Naive thymus-derived CD8-positive, alpha-beta T cell (primary cell): ENCODE results near the gene RNF186. TPM values are rescaled to one million over a fixed set of nuclear protein-coding genes. Genes with fewer than 3 reads are reported as not detected.
"Not testable (repeated sequence)": the region's sequence is repeated elsewhere in the genome, so short reads cannot be mapped to it uniquely, and the experiment has no call there.

ENCODE experiments used
- ATAC-seq, 2 donors: fragments of 150-1000 bp; cut with Tn5 transposase in 1 of 2; sonication (Bioruptor Pico), chemical (Tn5 transposase) in 1 of 2; 1 replicate in 1 of 2; 2 replicates in 1 of 2; pipeline ENCODE4 v1.10.0; 2021; ENCODE audit warnings: mild to moderate bottlenecking in 2 of 2, moderate library complexity in 2 of 2
- POLR2A ChIA-PET: fragments of 350-600 bp; sonication (Branson Sonifier 250); formaldehyde crosslinking; loops from one replicate; lab custom pipeline; 2021; ENCODE audit warnings: antibody characterized with exemption; lab: Charles Lee
- DNase-seq, 10 donors: peaks; one replicate each; pipeline versions ENCODE4 v3.0.0 to v3.0.0-alpha.2; 2020 to 2022
- H3K27ac Mint-ChIP-seq, 10 donors: one replicate each; pipeline ENCODE4 v1.8.0; 2020 to 2022; ENCODE audit warnings: mild to moderate bottlenecking in 10 of 10, mixed read lengths in 10 of 10, moderate library complexity in 4 of 10, inconsistent platforms in 1 of 10
- H3K27me3 Mint-ChIP-seq, 5 donors: one replicate each; pipeline ENCODE4 v1.8.0; 2021 to 2022; ENCODE audit warnings: mixed read lengths in 5 of 5
- H3K36me3 Mint-ChIP-seq, 3 donors: one replicate each; pipeline ENCODE4 v1.8.0; 2020 to 2022; ENCODE audit warnings: mixed read lengths in 3 of 3, mild to moderate bottlenecking in 2 of 3, inconsistent platforms in 1 of 3
- H3K4me1 Mint-ChIP-seq, 4 donors: one replicate each; pipeline ENCODE4 v1.8.0; 2021 to 2022; ENCODE audit warnings: mixed read lengths in 4 of 4
- H3K4me3 Mint-ChIP-seq, 10 donors: one replicate each; pipeline ENCODE4 v1.8.0; 2020 to 2022; ENCODE audit warnings: mild to moderate bottlenecking in 10 of 10, mixed read lengths in 10 of 10, moderate library complexity in 6 of 10, inconsistent platforms in 1 of 10
- H3K9me3 Mint-ChIP-seq, 9 donors: one replicate each; pipeline ENCODE4 v1.8.0; 2020 to 2022; ENCODE audit warnings: mixed read lengths in 9 of 9, mild to moderate bottlenecking in 3 of 9, inconsistent platforms in 1 of 9, moderate library complexity in 1 of 9
- polyA plus RNA-seq, 3 donors: library from polyadenylated mRNA; unstranded; fragments of 300-500 nt; fragmentation: Illumina TruSeq; gene quantifications; one replicate each; pipeline ENCODE4 v1.2.3, GENCODE V29; 2021
- total RNA-seq, 8 experiments: library from RNA in 2 of 8; stranded (reverse) in 2 of 8; gene quantifications; one replicate each; pipeline ENCODE4 v1.2.3 and lab custom pipeline; 2021 to 2026

The RNF186 gene
- total and polyA plus RNA-seq, 5 experiments from 2014 or later = not detected

- H3K4me1 Mint-ChIP-seq = no peaks in the 10 kb centered on the region
- DNase-seq (no peak), ATAC-seq (no peak)
- no peak overlapping the region for H3K27ac Mint-ChIP-seq
- no peaks in the 10 kb centered on the region for H3K9me3 Mint-ChIP-seq
- no peak overlapping the region for H3K4me3 Mint-ChIP-seq
- peaks cover 0 to 5% (median 0%) of the 10 kb centered on the region in 5 donors for H3K27me3 Mint-ChIP-seq
- H3K36me3 Mint-ChIP-seq = no peaks in the 10 kb centered on the region
- POLR2A ChIA-PET = no interaction called here
Observed at GRCh38 chr1:19818324-19818723, 3.2 kb upstream of the RNF186 start.

- H3K27ac Mint-ChIP-seq = no peak overlapping the region
- H3K9me3 Mint-ChIP-seq = no peaks in the 10 kb centered on the region
- POLR2A ChIA-PET = no interaction called here
- H3K4me3 Mint-ChIP-seq = no peak overlapping the region
- no peaks in the 10 kb centered on the region for H3K4me1 Mint-ChIP-seq
- no peak for DNase-seq
- no peaks in the 10 kb centered on the region for H3K36me3 Mint-ChIP-seq
- H3K27me3 Mint-ChIP-seq = peaks cover 0 to 5% (median 0%) of the 10 kb centered on the region in 5 donors
- no peak for ATAC-seq
Observed at GRCh38 chr1:19817160-19817559, 2.1 kb upstream of the RNF186 start.

- H3K27me3 Mint-ChIP-seq, ATAC-seq, H3K4me3 Mint-ChIP-seq, H3K4me1 Mint-ChIP-seq, H3K9me3 Mint-ChIP-seq, H3K36me3 Mint-ChIP-seq, DNase-seq, POLR2A ChIA-PET: not testable (repeated sequence)
- H3K27ac Mint-ChIP-seq = peak overlapping the region in 1 of 10 donors; percentile 46
Observed at GRCh38 chr1:19816737-19817086, 1.6 kb upstream of the RNF186 start.

- no peaks in the 10 kb centered on the region for H3K9me3 Mint-ChIP-seq
- POLR2A ChIA-PET = no interaction called here
- peaks cover 0 to 1% (median 0%) of the 10 kb centered on the region in 4 donors for H3K4me1 Mint-ChIP-seq
- ATAC-seq = no peak
- no peak overlapping the region for H3K4me3 Mint-ChIP-seq
- H3K27me3 Mint-ChIP-seq = peaks cover 0 to 5% (median 0%) of the 10 kb centered on the region in 5 donors
- H3K27ac Mint-ChIP-seq = peak overlapping the region in 1 of 10 donors; percentile 46
- no peak for DNase-seq
- H3K36me3 Mint-ChIP-seq = no peaks in the 10 kb centered on the region
Observed at GRCh38 chr1:19815801-19816736, 986 bp upstream of the RNF186 start.

- DNase-seq (no peak), ATAC-seq (no peak)
- POLR2A ChIA-PET = no interaction called here
- peaks cover 0 to 5% (median 0%) of the 10 kb centered on the region in 5 donors for H3K27me3 Mint-ChIP-seq
- H3K27ac Mint-ChIP-seq = no peak overlapping the region
- no peaks in the 10 kb centered on the region for H3K36me3 Mint-ChIP-seq
- no peak overlapping the region for H3K4me3 Mint-ChIP-seq
- no peaks in the 10 kb centered on the region for H3K9me3 Mint-ChIP-seq
- peaks cover 0 to 1% (median 0%) of the 10 kb centered on the region in 4 donors for H3K4me1 Mint-ChIP-seq
Observed at GRCh38 chr1:19814244-19814661, 830 bp downstream of the RNF186 start.

- Mint-ChIP-seq H3K4me1 (peaks cover 0 to 1% (median 0%) of the 10 kb centered on the region in 4 donors), H3K36me3 (no peaks in the 10 kb centered on the region), H3K4me3 (no peak overlapping the region), H3K27me3 (peaks cover 0 to 5% (median 0%) of the 10 kb centered on the region in 5 donors), H3K9me3 (no peaks in the 10 kb centered on the region), H3K27ac (no peak overlapping the region)
- ATAC-seq (no peak), DNase-seq (no peak)
- POLR2A ChIA-PET = no interaction called here
Observed at GRCh38 chr1:19813643-19813960, 1.5 kb downstream of the RNF186 start.

GRCh38 chr1:19812875-19813642 is 2.0 kb downstream of the RNF186 start:
- Mint-ChIP-seq H3K4me1 (peaks cover 0 to 1% (median 0%) of the 10 kb centered on the region in 4 donors), H3K9me3 (no peaks in the 10 kb centered on the region), H3K4me3 (no peak overlapping the region), H3K36me3 (no peaks in the 10 kb centered on the region), H3K27ac (no peak overlapping the region), H3K27me3 (peaks cover 0 to 5% (median 0%) of the 10 kb centered on the region in 5 donors)
- POLR2A ChIA-PET = no interaction called here
- ATAC-seq = no peak
- DNase-seq = no peak

- peaks cover 0 to 1% (median 0%) of the 10 kb centered on the region in 4 donors for H3K4me1 Mint-ChIP-seq
- DNase-seq = peak in 6 of 10 donors; percentile 7 to 29 (median 20)
- peak in 1 of 2 donors; percentile 41 for ATAC-seq
- H3K27me3 Mint-ChIP-seq = peaks cover 0 to 3% (median 2%) of the 10 kb centered on the region in 5 donors
- H3K9me3 Mint-ChIP-seq = no peaks in the 10 kb centered on the region
- POLR2A ChIA-PET = no interaction called here
- no peaks in the 10 kb centered on the region for H3K36me3 Mint-ChIP-seq
- H3K27ac Mint-ChIP-seq = peak overlapping the region in 1 of 10 donors; percentile 34
- H3K4me3 Mint-ChIP-seq = no peak overlapping the region
Observed at GRCh38 chr1:19811206-19811851, 3.8 kb downstream of the RNF186 start.

GRCh38 chr1:19809044-19809750 is 5.9 kb downstream of the RNF186 start:
- Mint-ChIP-seq H3K4me1 (peaks cover 0 to 1% (median 0%) of the 10 kb centered on the region in 4 donors), H3K36me3 (no peaks in the 10 kb centered on the region), H3K9me3 (no peaks in the 10 kb centered on the region), H3K27me3 (peaks cover 0 to 4% (median 3%) of the 10 kb centered on the region in 5 donors), H3K4me3 (no peak overlapping the region), H3K27ac (no peak overlapping the region)
- ATAC-seq (no peak), DNase-seq (no peak)
- POLR2A ChIA-PET = no interaction called here

- ATAC-seq (no peak), DNase-seq (no peak)
- no peaks in the 10 kb centered on the region for H3K36me3 Mint-ChIP-seq
- no peak overlapping the region for H3K4me3 Mint-ChIP-seq
- peaks cover 0 to 1% (median 0%) of the 10 kb centered on the region in 4 donors for H3K4me1 Mint-ChIP-seq
- POLR2A ChIA-PET = no interaction called here
- H3K27me3 Mint-ChIP-seq = peaks cover 0 to 4% (median 3%) of the 10 kb centered on the region in 5 donors
- H3K27ac Mint-ChIP-seq = no peak overlapping the region
- no peaks in the 10 kb centered on the region for H3K9me3 Mint-ChIP-seq
Observed at GRCh38 chr1:19808351-19808750, 6.7 kb downstream of the RNF186 start.

GRCh38 chr1:19804831-19805251 is 10.2 kb downstream of the RNF186 start:
- no peak for ATAC-seq
- H3K27ac Mint-ChIP-seq = no peak overlapping the region
- DNase-seq = no peak
- POLR2A ChIA-PET = interaction anchor here (1.0 kb wide), 1 partner anchor 145 kb away, joined by 3 read pairs; no protein-coding TSS in a partner anchor
- no peaks in the 10 kb centered on the region for H3K9me3 Mint-ChIP-seq
- H3K4me1 Mint-ChIP-seq = peaks cover 2 to 17% (median 14%) of the 10 kb centered on the region in 4 donors
- peaks cover 0 to 4% (median 2%) of the 10 kb centered on the region in 5 donors for H3K27me3 Mint-ChIP-seq
- H3K36me3 Mint-ChIP-seq = no peaks in the 10 kb centered on the region
- H3K4me3 Mint-ChIP-seq = no peak overlapping the region

GRCh38 chr1:19802269-19802668 is 12.8 kb downstream of the RNF186 start:
- Mint-ChIP-seq H3K27ac (peak overlapping the region in 2 of 10 donors; percentile 35 to 67), H3K9me3 (no peaks in the 10 kb centered on the region), H3K4me3 (no peak overlapping the region), H3K4me1 (peaks cover 5 to 35% (median 28%) of the 10 kb centered on the region in 4 donors), H3K36me3 (no peaks in the 10 kb centered on the region), H3K27me3 (peaks cover 0 to 4% (median 2%) of the 10 kb centered on the region in 5 donors)
- DNase-seq (no peak), ATAC-seq (no peak)
- POLR2A ChIA-PET = no interaction called here
